DMS153 treated with DMSO at 0.1 percent for 48 hours (cell line): Measurements from ENCODE around the gene ZNF532.
A peak's percentile ranks its signal among the peaks of the same experiment; 100 is the strongest.
"Not testable (repeated sequence)": the region's sequence is repeated elsewhere in the genome, so short reads cannot be mapped to it uniquely, and the experiment has no call there.

ENCODE experiments used
- DNase-seq: peaks from one replicate; lab custom pipeline; 2025; ENCODE audit not compliant: unreplicated experiment; lab: John Stamatoyannopoulos, UW

ZNF532 gene, protein sequence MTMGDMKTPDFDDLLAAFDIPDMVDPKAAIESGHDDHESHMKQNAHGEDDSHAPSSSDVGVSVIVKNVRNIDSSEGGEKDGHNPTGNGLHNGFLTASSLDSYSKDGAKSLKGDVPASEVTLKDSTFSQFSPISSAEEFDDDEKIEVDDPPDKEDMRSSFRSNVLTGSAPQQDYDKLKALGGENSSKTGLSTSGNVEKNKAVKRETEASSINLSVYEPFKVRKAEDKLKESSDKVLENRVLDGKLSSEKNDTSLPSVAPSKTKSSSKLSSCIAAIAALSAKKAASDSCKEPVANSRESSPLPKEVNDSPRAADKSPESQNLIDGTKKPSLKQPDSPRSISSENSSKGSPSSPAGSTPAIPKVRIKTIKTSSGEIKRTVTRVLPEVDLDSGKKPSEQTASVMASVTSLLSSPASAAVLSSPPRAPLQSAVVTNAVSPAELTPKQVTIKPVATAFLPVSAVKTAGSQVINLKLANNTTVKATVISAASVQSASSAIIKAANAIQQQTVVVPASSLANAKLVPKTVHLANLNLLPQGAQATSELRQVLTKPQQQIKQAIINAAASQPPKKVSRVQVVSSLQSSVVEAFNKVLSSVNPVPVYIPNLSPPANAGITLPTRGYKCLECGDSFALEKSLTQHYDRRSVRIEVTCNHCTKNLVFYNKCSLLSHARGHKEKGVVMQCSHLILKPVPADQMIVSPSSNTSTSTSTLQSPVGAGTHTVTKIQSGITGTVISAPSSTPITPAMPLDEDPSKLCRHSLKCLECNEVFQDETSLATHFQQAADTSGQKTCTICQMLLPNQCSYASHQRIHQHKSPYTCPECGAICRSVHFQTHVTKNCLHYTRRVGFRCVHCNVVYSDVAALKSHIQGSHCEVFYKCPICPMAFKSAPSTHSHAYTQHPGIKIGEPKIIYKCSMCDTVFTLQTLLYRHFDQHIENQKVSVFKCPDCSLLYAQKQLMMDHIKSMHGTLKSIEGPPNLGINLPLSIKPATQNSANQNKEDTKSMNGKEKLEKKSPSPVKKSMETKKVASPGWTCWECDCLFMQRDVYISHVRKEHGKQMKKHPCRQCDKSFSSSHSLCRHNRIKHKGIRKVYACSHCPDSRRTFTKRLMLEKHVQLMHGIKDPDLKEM (N-terminal part only)

DNA sequence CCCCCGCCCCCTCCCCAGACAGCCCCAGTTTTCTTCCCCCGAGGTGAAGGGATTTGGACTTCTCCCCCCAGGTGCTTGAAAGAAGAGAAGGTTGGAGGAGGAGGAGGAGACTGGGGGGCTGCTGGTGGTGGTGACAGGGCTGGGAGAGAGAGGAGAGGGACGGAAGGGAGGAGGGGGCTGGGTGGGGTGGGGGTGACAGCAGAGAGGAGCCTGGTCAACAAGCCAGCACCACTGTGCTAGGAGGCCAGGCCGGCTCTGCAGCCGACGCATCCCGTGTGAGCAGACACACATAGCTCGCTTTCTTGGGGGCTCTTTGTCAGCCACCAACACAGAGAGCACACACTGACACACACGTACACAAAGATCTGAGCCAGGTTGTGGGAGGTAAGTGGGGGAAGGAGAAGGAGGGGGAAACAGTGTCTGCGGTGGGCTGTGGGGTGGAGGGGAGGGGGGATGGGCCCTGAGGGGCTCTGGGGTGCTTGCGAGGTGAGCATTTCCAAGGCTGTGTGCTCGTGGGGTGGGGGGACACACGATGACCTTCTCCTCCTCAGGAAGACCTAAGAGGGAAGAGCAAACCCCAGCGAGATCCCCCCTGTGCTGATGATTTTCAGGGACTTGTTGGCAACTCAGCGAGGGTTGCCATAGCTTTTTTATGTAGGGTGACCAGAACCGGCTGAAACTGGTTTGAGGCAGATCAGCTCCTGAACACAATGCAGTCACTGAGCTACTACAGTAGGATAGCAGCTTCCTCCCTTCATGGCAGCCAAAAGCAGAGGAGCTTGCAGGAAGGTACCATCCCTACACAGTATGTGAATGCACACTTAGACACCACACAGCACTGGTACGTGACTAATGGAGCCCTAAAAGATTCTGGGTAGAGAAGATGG, at the start of gene ZNF532:
Gene ZNF532, plus strand, starts transcription at position 732 of the 887 bp plus-strand sequence. CDS start 53,411 bp downstream, outside the sequence.
- peak; percentile 82 for DNase-seq

DNA sequence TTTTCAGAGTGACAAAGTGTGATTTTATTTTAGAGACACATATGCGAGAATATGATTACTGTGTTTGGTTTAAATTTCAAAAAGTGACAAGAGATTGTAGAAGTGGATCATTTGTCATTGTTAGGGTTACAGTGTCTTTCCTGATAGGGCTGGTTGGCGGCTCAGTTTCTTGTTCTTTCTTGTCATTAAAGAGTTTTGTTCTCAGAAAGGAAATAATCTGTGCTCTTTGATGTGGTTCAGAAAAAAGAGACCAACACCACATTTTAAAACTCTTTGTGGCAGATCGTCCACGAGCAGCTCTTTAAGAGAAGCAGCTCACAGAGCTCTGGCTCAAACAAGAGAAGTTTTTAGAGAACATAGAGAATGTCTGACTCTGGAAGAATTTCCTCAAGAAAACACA, 45.6 kb upstream of the ZNF532 start:
- DNase-seq: no peak

DNA sequence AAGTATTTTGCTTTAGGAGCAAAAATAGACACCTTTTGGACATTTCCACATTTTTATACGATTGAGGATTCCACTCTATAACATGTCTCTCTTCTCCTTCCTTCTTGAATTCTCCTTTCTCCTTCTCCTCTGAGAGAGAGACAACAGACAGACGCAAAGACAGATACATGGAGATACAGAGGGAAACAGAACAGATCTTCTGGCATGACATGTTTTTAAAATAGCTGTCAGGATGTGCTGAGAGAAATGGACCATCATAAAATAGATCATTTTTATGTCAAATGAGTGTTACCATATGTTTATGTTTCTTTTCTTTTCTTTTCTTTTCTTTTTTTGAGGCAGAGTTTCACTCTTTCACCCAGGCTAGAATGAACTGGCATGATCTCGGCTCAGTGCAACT, 44.4 kb upstream of the ZNF532 start:
- no peak for DNase-seq

DNA sequence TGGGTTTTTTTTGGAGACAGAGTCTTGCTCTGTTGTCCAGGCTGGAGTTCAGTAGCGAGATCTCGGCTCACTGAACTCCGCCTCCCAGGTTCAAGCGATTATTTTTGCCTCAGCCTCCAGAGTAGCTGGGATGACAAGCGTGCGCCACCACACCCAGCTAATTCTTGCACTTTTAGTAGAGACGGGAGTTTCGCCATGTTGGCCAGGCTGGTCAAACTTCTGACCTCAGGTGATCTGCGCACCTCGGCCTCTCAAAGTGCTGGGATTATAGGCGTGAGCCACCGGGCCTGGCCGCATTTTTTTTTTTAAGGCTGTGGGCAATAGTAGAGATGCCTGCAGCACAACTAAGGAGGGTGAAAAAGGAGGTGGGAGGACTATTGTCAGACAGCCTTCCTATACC, 41.7 kb upstream of the ZNF532 start:
- DNase-seq: no peak

DNA sequence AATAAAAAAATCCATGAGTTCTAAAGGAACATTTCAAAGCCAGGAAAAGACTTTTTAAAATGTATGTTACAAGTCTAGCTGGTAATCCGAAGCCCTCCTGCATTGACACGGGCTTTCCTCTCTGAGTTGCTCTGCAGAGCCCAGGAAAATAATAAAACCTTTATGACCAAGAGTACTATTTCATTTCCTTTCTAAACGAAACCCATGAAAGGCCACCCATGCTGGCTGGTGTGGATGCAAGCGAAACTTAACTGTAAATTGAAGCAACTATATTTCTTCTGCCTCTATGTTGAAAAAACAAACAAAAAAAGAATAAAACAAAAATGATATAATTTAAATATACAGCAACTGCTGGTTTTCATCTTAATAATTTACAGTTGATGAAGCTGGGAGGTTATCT, 41.3 kb upstream of the ZNF532 start:
- no peak for DNase-seq

DNA sequence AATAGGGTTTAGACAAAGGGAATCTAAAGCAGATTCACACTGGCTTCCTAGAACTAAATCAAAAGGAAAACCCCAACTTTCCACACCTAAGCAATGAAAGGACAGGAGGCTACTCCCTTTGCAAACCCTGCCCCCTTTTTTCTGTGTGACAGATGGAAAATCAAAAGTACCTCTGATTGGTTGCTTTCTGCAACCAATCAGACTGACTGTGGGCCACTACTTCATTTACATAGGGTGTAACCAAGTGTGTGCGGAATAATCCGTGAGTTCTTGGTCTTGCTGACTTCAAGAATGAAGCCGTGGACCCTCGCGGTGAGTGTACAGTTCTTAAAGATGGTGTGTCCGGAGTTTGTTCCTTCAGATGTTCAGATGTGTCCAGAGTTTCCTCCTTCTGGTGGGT, 37.8 kb upstream of the ZNF532 start:
- not testable (repeated sequence) for DNase-seq

DNA sequence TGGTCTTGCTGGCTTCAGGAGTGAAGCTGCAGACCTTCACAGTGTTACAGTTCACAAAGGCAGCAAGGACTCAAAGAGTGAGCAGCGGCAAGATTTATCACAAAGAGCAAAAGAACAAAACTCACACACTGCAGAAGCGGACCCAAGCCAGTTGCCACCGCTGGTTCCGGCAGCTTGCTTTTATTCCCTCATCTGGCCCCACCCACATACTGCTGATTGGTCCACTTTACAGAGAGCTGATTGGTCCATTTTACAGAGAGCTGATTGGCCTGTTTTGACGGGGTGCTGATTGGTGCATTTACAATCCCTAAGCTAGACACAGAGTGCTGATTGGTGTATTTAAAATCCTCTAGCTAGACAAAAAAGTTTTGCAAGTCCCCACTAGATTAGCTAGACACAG, 37.2 kb upstream of the ZNF532 start:
- DNase-seq: no peak

DNA sequence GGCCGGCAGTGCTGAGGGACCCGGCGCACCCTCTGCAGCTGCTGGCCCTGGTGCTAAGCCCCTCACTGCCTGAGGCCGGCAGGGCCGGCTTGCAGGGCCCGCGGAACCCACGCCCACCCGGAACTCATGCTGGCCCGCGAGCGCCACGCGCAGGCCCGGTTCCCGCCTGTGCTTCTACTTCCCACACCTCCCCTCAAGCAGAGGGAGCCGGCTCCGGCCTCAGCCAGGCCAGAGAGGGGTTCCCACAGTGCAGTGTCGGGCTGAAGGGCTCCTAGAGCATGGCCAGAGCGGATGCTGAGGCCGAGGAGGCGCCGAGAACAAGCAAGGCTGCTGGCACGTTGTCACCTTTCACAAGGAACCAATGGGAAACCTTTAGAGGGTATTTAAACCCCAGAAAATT, 36.8 kb upstream of the ZNF532 start:
- no peak for DNase-seq

DNA sequence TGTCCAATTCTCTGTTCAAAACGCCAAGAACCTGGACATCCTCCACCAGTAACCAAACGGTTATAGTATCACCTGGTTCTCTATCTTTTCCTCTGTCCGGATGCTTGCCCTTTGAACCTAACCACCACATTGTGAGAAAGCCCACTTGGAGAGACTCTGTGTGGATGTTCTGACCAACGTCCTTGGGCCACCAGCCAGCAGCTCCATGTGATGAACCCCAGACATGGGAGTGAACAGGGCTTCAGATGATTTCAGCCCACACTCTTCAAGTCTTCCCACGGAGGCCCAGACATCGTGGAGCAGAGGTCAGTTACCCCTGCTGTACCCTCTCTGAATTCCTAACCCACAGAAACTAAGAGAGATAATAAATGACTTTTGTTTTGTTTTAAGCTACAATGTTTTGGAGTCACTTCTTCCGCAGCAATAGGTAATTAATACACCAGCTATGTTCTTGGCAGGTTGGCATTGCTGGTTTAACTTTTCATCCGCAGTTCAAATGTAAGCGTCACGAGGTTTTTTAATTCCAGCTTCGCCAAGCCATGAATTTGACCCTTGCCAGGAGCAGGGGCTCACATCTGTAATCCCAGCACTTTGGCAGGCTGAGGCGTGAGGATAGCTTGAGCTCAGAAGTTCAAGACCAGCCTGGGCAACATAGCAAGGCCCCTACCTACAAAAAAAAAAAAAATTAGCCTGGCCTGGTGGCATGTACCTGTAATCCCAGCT, 36.1 kb upstream of the ZNF532 start:
- no peak for DNase-seq

DNA sequence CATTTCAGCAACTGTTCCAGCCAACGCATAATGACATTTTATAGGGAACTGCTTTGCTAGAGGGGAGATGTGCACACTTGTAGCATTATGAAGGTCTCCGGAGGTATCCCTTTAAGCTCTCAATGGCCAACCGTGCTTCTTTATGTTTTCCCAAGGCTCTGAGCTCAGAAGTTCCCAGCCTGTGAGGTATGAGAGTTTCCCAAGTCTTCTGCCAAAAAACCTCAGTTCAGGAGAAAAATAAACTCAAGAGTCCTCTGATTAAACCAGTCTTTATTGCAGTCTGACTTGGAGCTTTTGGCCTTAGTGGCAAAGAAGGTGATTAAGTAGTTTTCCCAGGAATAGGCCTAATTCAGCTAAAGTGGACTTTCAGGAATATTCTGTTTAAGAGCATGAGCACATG, 35.4 kb upstream of the ZNF532 start:
- no peak for DNase-seq

DNA sequence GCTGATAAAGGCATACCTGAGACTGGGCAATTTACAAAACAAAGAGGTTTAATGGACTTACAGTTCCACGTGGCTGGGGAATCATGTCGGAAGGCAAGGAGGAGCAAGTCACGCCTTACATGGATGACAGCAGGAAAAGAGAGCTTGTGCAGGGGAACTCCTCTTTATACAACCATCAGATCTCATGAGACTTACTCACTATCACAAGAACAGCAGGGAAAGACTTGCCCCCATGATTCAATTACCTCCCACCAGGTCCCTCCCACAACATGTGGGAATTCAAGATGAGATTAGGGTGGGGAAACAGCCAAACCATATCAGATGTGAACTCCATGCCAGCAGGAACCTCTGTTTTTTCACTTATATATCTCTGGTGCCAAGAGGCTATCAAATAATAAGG, 34.8 kb upstream of the ZNF532 start:
- not testable (repeated sequence) for DNase-seq

DNA sequence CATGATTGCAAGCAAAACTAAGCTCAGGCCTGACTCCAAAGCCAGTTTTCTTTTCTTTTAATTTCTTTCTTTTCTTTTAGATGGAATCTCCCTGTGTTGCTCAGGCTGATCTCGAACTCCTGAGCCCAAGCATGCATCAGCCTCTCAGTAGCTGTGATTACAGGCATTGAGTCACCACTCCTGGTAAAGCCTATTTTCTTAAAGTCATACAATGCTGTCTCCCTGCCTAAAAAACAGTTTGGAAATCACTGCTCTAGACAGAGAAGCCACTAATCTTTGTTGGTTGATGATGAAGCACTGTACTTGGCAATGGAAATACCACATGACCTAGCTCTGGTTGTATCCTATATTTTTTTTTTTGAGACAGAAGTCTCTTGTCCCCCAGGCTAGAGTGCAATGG, 33.1 kb upstream of the ZNF532 start:
- DNase-seq: no peak

DNA sequence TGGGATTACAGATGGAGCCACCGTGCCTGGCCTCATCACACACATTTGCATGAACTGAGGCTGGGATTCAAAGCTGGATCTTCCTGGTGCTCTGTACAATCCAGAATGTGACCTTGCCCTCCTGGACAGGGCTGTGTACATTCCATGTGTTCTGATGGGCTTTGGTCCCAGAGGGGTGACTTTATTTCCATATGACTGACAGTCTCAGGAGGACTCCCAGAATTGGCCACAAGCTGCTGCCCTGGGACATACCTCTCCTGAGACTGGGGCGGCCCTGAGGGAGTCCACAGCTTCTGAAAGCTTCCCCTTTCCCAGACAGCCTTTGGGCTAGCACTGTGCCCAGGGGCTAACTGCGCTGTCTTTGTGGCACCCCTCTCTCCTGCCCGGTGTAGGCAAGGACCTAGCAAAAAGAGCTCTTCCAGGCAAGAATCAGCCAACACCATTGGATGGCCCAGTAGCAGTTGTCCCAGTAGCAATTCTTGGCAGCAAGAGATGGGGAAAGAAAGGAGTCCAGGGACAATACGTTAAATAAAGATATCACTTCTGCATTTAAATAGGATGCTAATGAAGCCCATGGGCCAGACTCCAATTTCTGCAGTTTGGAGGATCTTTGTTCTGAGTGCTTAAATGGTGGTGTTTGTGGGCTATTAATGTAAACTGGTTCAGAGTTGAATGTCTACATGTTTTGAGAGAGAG, 26.4 kb upstream of the ZNF532 start:
- DNase-seq: no peak

DNA sequence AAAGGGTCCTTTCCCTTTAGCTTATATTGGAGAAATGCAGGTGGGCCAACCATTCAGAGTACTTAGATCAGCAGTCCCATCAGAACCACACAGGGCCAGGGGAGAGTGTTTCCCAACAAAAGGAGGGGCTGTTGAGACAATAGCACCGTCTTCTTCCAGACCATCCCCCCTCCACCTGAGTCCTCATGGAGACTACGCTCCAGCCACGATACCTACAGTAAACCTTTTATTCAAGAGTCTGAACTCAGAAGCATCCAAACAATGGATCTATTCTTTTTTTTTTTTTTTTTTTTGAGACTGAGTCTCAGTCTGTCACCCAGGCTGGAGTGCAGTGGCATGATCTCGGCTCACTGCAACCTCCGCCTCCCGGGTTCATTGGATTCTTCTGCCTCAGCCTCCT, 25.7 kb upstream of the ZNF532 start:
- no peak for DNase-seq

DNA sequence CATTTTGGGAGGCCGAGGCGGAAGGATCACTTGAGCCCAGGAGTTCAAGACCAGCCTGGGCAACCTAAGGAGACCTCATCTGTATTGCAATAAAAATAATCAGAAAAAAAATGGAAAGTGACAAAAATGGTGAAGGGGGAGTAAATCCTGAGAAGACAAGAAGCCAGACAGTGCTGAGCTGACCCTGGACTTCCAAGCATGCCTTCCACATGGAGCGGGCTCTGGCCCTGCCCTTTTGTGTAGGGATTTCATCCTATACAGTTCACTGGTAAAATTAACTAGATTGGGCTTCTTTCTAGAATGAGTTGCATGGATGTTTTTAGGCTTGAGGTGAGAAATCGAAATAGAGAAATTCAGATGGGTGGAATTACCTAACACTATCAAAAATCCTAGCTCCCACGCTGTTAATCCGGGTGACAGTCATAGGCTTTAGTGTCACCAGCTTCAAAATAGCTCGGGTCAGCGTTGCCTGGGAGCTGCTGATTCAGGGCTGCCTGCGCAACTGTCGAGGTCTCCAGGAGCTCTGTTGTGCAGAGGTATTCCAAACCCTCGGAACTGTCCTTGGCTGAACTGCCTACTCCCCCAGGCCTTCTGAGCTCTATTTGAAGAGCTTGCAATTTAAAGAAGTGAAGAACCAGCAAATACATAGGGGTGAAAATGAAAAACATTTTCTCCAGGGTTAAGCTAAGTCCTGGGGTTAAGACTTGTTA, 21.5 kb upstream of the ZNF532 start:
- no peak for DNase-seq

DNA sequence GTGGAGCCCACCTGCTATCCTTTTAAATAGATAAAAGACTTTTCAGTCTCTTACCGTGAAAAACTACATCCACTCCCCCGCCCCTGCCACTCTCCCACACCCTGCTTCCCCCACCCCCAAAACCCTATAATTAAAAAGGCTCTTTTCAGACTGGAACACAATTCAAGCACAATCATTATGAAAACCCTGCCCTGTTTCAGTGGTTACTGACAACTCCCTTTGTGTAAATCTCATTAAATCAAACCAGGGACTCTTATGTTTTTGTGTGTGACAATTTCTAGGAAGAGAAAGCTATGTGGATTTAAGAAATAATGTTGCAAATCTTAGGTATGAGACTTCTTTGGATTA, 21.0 kb upstream of the ZNF532 start:
- DNase-seq: no peak

DNA sequence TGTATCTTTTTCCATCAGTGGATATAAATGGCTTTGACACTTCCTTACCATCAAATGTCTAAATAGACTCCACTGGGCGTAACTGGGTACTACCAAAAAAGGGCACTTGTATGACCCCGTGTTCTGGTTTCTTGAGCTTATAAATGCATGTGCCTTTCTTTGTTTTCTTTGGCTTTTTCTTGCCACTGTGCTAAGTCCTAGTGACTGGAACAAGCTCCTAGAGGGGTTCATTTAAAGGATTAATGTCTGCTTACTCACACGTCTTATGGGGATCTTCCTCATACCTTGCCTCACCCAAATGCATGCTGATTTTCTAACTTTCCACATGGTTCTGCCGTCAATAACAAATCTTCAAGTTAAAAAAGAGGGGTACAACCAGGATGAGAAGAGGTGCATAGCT, 19.8 kb upstream of the ZNF532 start:
- no peak for DNase-seq

DNA sequence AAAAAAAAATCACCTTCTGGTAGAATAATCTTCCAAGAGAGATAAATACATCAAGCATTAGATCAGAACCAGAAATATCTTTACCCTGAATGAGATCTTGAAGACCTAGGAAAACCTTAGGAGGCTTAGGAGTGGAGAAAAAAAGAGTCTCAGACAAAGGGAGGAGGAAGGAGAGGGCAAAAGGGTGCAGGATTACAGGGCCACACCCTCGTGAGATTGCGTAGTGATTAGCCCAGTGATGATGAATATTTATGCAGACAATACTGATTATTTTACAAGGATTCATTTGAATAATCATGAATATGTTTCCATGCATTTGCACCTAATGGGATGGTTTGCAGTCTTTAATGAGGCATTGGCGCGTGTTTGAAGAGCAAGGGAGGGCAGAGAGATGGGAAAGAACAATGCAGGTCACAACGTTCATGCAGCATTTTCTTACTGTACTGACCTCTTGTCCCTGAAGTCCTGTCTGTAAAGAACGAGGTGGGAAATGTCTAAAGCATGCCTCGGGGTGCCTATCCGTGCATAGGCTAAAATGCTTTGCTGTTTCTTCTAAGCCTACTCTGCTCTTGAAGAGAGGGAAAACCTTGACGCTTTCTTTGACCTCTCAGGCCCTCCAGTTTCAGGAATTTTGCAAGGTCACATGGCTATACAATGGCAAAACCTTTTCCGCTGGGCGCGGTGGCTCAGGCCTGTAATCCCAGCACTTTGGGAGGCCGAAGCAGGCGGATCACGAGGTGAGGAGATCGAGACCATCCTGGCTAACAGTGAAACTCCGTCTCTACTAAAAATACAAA, 18.6 kb upstream of the ZNF532 start:
- no peak for DNase-seq
